Measurements from ENCODE around the gene MPP1.

Gene MPP1

DNA sequence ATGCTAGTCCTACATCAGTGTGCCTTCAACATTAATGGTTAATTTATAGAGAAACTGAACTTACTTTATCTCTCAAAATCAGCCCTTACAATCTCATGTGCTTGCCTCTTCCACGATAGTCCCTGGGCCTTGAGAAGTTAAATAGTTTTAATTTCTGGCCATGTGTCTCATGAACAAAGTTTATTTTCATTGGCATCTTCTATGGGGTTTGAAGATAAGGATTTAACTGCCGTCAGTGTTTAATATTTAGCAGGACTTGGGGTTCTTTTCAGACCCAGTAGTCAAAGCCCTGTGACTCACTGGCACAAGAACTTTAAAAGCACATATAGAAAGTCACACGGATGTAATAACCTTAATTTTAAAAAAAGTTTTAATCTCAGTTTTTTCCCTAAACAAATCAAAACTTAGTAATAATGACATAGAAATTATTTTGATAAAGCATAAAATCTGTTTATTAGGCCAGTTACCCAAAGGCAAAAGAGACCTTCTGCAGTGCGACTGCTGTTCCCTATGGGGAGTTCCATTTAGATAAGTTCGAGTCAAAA, 10.1 kb upstream of the MPP1 start:
- no peak overlapping the region for H2AFZ ChIP-seq (ENCODE audit: low read depth)
- H3K4me3 ChIP-seq (IDR thresholded peaks at IDR 0.05; ENCODE audit: insufficient read depth, low read depth, low read length): no peak overlapping the region
- H4K20me1 ChIP-seq (ENCODE audit: insufficient read depth): no peaks in the 10 kb centered on the region
- no peaks in the 10 kb centered on the region for H3K79me2 ChIP-seq (ENCODE audit: insufficient read depth, low read depth)
- H3K27me3 ChIP-seq (ENCODE audit: insufficient read depth, low read depth): no peaks in the 10 kb centered on the region
- H3K9ac ChIP-seq: no peak overlapping the region
- no peak overlapping the region for H3K4me2 ChIP-seq
- TF ChIP-seq, protein P1, sequence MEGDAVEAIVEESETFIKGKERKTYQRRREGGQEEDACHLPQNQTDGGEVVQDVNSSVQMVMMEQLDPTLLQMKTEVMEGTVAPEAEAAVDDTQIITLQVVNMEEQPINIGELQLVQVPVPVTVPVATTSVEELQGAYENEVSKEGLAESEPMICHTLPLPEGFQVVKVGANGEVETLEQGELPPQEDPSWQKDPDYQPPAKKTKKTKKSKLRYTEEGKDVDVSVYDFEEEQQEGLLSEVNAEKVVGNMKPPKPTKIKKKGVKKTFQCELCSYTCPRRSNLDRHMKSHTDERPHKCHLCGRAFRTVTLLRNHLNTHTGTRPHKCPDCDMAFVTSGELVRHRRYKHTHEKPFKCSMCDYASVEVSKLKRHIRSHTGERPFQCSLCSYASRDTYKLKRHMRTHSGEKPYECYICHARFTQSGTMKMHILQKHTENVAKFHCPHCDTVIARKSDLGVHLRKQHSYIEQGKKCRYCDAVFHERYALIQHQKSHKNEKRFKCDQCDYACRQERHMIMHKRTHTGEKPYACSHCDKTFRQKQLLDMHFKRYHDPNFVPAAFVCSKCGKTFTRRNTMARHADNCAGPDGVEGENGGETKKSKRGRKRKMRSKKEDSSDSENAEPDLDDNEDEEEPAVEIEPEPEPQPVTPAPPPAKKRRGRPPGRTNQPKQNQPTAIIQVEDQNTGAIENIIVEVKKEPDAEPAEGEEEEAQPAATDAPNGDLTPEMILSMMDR (conservative IDR thresholded peaks at IDR 0.05; ENCODE audit: low read depth, low read length): no peak
- no peaks in the 10 kb centered on the region for H3K36me3 ChIP-seq (ENCODE audit: insufficient read depth)
- no peak overlapping the region for H3K27ac ChIP-seq
- no peaks in the 10 kb centered on the region for H3K4me1 ChIP-seq (ENCODE audit: low read depth, poor library complexity, severe bottlenecking)

DNA sequence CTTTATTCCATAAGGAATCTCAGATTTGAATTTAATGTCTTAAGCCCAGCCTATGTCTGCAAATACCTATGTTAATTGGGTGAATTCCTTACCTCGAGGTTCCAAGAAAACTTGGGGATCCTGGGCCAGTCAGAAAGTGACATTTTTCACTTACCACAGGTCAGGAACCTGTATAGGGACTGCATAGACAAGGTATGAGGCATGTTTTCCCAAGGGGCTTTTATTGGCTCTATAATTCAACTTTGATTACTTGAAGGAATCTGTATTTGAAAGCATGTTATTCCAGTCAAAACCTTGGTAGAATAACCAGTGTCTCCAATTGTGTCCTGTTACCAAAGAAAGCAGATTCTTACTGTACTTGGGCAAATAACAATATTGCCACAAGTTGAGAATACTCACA, 8.5 kb upstream of the MPP1 start:
- Histone ChIP-seq H3K27ac (no peak overlapping the region), H3K4me1 (ENCODE audit: low read depth, poor library complexity, severe bottlenecking) (no peaks in the 10 kb centered on the region), H3K4me2 (no peak overlapping the region), H4K20me1 (ENCODE audit: insufficient read depth) (no peaks in the 10 kb centered on the region), H3K79me2 (ENCODE audit: insufficient read depth, low read depth) (no peaks in the 10 kb centered on the region), H2AFZ (ENCODE audit: low read depth) (no peak overlapping the region), H3K4me3 (IDR thresholded peaks at IDR 0.05; ENCODE audit: insufficient read depth, low read depth, low read length) (no peak overlapping the region), H3K27me3 (ENCODE audit: insufficient read depth, low read depth) (no peaks in the 10 kb centered on the region), H3K36me3 (ENCODE audit: insufficient read depth) (no peaks in the 10 kb centered on the region), H3K9ac (no peak overlapping the region)
- TF ChIP-seq, protein P1 (conservative IDR thresholded peaks at IDR 0.05; ENCODE audit: low read depth, low read length): no peak

DNA sequence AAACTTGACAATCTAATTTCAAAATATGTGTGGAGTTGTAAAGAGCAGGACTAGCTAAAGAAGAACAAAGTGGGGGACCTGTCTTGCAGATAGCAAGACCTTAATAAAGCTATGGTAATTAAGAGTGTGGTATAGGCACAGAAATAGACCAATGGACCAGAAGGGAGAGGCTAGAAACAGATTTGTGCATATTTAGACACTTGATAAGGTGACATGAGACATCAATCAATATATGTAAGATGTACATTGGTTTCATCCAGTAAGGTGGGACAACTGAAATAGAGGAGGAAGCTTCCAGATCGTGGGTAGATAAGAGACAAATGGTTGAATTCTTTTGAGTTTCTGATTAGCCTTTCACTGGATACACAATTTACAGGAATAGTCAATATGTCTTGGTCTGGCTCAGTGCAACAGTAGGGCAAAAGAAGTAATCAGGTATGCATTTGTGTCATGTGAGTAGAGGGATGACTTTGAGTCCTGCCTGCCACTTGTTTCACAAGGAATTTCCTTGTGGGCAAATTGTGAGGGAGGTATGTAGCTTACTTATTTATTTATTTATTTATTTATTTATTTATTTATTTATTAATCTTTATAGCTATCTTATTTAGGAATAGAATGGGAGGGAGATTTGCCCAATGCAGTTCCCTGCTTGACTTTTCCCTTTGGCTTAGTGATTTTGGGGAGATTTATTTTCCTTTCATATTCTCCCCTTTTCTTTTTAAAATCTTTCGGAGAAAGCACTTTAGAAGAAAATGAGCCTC, 7.2 kb upstream of the MPP1 start:
- Histone ChIP-seq H3K9ac (no peak overlapping the region), H3K27me3 (ENCODE audit: insufficient read depth, low read depth) (no peaks in the 10 kb centered on the region), H3K4me3 (IDR thresholded peaks at IDR 0.05; ENCODE audit: insufficient read depth, low read depth, low read length) (no peak overlapping the region), H3K36me3 (ENCODE audit: insufficient read depth) (no peaks in the 10 kb centered on the region), H3K4me2 (no peak overlapping the region), H2AFZ (ENCODE audit: low read depth) (no peak overlapping the region), H3K27ac (no peak overlapping the region), H3K79me2 (ENCODE audit: insufficient read depth, low read depth) (no peaks in the 10 kb centered on the region), H3K4me1 (ENCODE audit: low read depth, poor library complexity, severe bottlenecking) (no peaks in the 10 kb centered on the region), H4K20me1 (ENCODE audit: insufficient read depth) (no peaks in the 10 kb centered on the region)
- TF ChIP-seq, protein P1 (conservative IDR thresholded peaks at IDR 0.05; ENCODE audit: low read depth, low read length): no peak

DNA sequence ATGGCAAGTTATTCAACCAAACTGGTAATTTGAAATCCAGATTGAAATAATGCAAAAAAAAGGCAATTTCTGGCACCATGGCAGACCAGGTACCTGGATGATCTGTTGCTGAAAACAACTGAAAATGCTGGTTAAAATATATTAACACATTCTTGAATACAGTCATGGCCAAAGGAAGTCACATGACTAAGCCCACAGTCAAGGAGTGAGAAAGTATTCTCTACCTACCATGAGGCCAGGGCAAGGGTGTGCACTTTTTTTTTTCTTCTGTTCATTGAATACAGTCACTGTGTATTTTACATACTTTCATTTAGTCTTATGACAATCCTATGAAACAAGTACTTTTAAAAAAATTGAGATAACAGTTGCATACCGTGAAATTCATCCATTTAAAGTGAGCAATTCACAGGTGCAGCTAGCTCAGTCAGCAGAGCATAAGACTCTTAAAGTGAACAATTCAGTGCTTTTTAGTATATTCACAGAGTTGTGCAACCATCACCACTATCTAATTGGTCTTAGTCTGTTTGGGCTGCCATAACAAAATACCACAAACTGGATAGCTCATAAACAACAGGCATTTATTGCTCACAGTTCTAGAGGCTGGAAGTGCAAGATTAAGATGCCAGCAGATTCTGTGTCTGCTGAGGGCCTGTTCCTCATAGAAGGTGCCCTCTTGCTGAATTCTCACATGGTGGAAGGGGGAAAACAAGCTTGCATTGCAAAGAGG, 4.8 kb upstream of the MPP1 start:
- H3K36me3 ChIP-seq (ENCODE audit: insufficient read depth): no peaks in the 10 kb centered on the region
- no peaks in the 10 kb centered on the region for H3K79me2 ChIP-seq (ENCODE audit: insufficient read depth, low read depth)
- TF ChIP-seq, protein P1 (conservative IDR thresholded peaks at IDR 0.05; ENCODE audit: low read depth, low read length): no peak
- H3K4me3 ChIP-seq (IDR thresholded peaks at IDR 0.05; ENCODE audit: insufficient read depth, low read depth, low read length): no peak overlapping the region
- no peak overlapping the region for H2AFZ ChIP-seq (ENCODE audit: low read depth)
- H3K27me3 ChIP-seq (ENCODE audit: insufficient read depth, low read depth): no peaks in the 10 kb centered on the region
- H3K27ac ChIP-seq: no peak overlapping the region
- H4K20me1 ChIP-seq (ENCODE audit: insufficient read depth): no peaks in the 10 kb centered on the region
- no peak overlapping the region for H3K9ac ChIP-seq
- peaks cover 3% of the 10 kb centered on the region for H3K4me1 ChIP-seq (ENCODE audit: low read depth, poor library complexity, severe bottlenecking)
- H3K4me2 ChIP-seq: no peak overlapping the region
